ENCODE measurements around the gene TMEM121B. TPM values are rescaled to one million over a fixed set of nuclear protein-coding genes. Genes with fewer than 3 reads are reported as not detected.

The TMEM121B gene
- total RNA-seq, 2 experiments from 2014 or later = 0.13 to 0.14 TPM

- no peak for TF ChIP-seq CTCF (IDR thresholded peaks at IDR 0.05)
- ChIA-PET CTCF (interaction anchor here (9.4 kb wide), 1 partner anchor 11 kb away, joined by 114 read pairs; no protein-coding TSS in a partner anchor), POLR2A (interaction anchor here (0.8 to 1.2 kb wide), 3 partner anchors 10 to 16 kb away, joined by 3 read pairs; no protein-coding TSS in a partner anchor)
- DNase-seq (no peak), ATAC-seq (no peak)
- Mint-ChIP-seq H3K4me3 (no peak overlapping the region), H3K36me3 (ENCODE audit: low read depth) (peaks cover 17% of the 10 kb centered on the region), H3K27ac (no peak overlapping the region), H3K27me3 (no peaks in the 10 kb centered on the region), H3K9me3 (no peaks in the 10 kb centered on the region), H3K4me1 (ENCODE audit: low read depth) (peaks cover 16% of the 10 kb centered on the region)
- intact Hi-C loops (cut with micrococcal nuclease) = no loop called here
Measured at GRCh38 chr22:17161991-17162390, 40.8 kb upstream of the TMEM121B start.

- intact Hi-C loops (cut with micrococcal nuclease) = loop anchor here (5.0 kb wide), 1 partner anchor 72 kb away; no protein-coding TSS in a partner anchor
- ChIA-PET POLR2A (interaction anchor here (0.9 to 2.0 kb wide), 5 partner anchors 9 to 72 kb away, joined by 3 to 7 read pairs (median 5); no protein-coding TSS in a partner anchor), CTCF (interaction anchor here (2.0 to 9.4 kb wide), 2 partner anchors 14 to 84 kb away, joined by 4 to 114 read pairs; no protein-coding TSS in a partner anchor)
- no peak for TF ChIP-seq CTCF (IDR thresholded peaks at IDR 0.05)
- DNase-seq (peak; percentile 87), ATAC-seq (peak; percentile 53)
- Mint-ChIP-seq H3K36me3 (ENCODE audit: low read depth) (peaks cover 29% of the 10 kb centered on the region), H3K4me1 (ENCODE audit: low read depth) (peaks cover 31% of the 10 kb centered on the region), H3K4me3 (peak overlapping the region; percentile 80), H3K9me3 (no peaks in the 10 kb centered on the region), H3K27me3 (no peaks in the 10 kb centered on the region), H3K27ac (peak overlapping the region; percentile 89)
Measured at GRCh38 chr22:17159504-17159951, 38.4 kb upstream of the TMEM121B start.

GRCh38 chr22:17158568-17159503, 37.7 kb upstream of the TMEM121B start, which contains the start of gene HDHD5:
Gene HDHD5, minus strand, starts transcription at chr22:17159277. Its CDS starts 26 bp downstream, at chr22:17159251.
- H3K4me1 Mint-ChIP-seq (ENCODE audit: low read depth) = peaks cover 31% of the 10 kb centered on the region
- H3K27ac Mint-ChIP-seq = peak within 1 kb of the TSS; percentile 89
- ATAC-seq = peak; percentile 86
- no peak for TF ChIP-seq CTCF (IDR thresholded peaks at IDR 0.05)
- H3K27me3 Mint-ChIP-seq = no peaks in the 10 kb centered on the region
- intact Hi-C loops (cut with micrococcal nuclease) = loop anchor here (5.0 kb wide), 1 partner anchor 72 kb away; no protein-coding TSS in a partner anchor
- ChIA-PET POLR2A (interaction anchor here (0.9 to 2.0 kb wide), 8 partner anchors 9 to 480 kb away, joined by 3 to 7 read pairs (median 4); partner anchors contain the start of gene BCL2L13), CTCF (interaction anchor here (2.0 to 9.4 kb wide), 2 partner anchors 14 to 83 kb away, joined by 4 to 114 read pairs; no protein-coding TSS in a partner anchor)
- peak within 1 kb of the TSS; percentile 80 for H3K4me3 Mint-ChIP-seq
- peak; percentile 93 for DNase-seq
- H3K9me3 Mint-ChIP-seq = no peaks in the 10 kb centered on the region
- peaks cover 30% of the 10 kb centered on the region for H3K36me3 Mint-ChIP-seq (ENCODE audit: low read depth)

GRCh38 chr22:17158176-17158567, 37.0 kb upstream of the TMEM121B start:
- DNase-seq = no peak
- H3K4me1 Mint-ChIP-seq (ENCODE audit: low read depth) = peaks cover 34% of the 10 kb centered on the region
- no peak for ATAC-seq
- H3K4me3 Mint-ChIP-seq = peak overlapping the region; percentile 80
- ChIA-PET CTCF (interaction anchor here (1.3 to 9.4 kb wide), 3 partner anchors 15 to 343 kb away, joined by 4 to 114 read pairs (median 4); no protein-coding TSS in a partner anchor), POLR2A (interaction anchor here (1.0 to 2.0 kb wide), 6 partner anchors 13 to 481 kb away, joined by 3 to 7 read pairs (median 4); partner anchors contain the start of gene BCL2L13)
- intact Hi-C loops (cut with micrococcal nuclease) = loop anchor here (5.0 kb wide), 1 partner anchor 71 kb away; no protein-coding TSS in a partner anchor
- peak overlapping the region; percentile 77 for H3K27ac Mint-ChIP-seq
- peaks cover 32% of the 10 kb centered on the region for H3K36me3 Mint-ChIP-seq (ENCODE audit: low read depth)
- no peaks in the 10 kb centered on the region for H3K27me3 Mint-ChIP-seq
- H3K9me3 Mint-ChIP-seq = no peaks in the 10 kb centered on the region
- TF ChIP-seq CTCF (IDR thresholded peaks at IDR 0.05) = no peak

All from activated CD8-positive, alpha-beta T cell treated with anti-CD3 and anti-CD28 coated beads for 36 hours (primary cell).